Activated CD4-positive, alpha-beta T cell treated with anti-CD3 and anti-CD28 coated beads, Interleukin-2, amount 50 U/mL, for 1 hour (primary cell): ENCODE data around the gene FHAD1.
"Not testable (repeated sequence)": the region's sequence is repeated elsewhere in the genome, so short reads cannot be mapped to it uniquely, and the experiment has no call there.

Source experiments
- DNase-seq: peaks from one replicate; pipeline ENCODE4 v3.0.0-alpha.2; 2020

FHAD1 gene

GRCh38 chr1:15277933-15278332, 30.9 kb downstream of the FHAD1 start:
- DNase-seq, result no peak

DNA sequence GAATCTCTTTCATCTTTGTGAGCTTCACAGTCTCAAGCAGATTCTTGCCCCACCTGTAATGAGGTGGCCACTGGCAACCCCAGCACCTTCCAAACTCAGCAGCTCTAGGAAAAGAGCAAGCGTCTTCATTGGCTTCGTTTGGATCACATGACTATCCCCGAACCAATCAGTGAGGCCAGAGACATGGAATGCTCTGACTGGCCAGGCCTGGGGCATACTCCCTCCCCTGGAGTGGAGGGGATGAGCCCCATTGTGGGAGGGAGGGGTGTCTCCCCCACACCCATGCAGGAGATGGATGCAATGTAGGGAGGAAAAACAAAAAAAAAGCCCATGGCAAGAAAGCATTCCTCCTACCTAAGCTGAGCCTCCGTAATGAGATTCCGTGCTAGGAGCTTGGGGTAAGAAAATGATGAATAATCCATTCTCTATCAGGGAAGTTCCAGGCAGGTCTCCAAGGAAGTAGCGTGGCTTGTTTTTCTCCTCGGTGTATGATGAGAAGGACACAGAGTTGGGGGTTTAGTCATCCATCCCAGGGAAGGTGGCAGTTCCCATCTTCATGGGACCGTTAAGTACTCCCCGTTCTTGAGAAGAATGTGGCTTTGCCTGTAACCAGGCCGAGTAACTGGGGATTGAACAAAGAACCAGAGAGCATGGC, 32.7 kb downstream of the FHAD1 start:
- DNase-seq, result no peak

GRCh38 chr1:15280416-15280815, 33.4 kb downstream of the FHAD1 start:
- no peak for DNase-seq

- DNase-seq, result no peak
Measured at GRCh38 chr1:15282038-15282437, 35.0 kb downstream of the FHAD1 start.

- no peak for DNase-seq
Measured at GRCh38 chr1:15282810-15283474, 35.9 kb downstream of the FHAD1 start.

GRCh38 chr1:15283526-15283925, 36.5 kb downstream of the FHAD1 start:
- DNase-seq, result no peak

GRCh38 chr1:15286452-15286851, 39.4 kb downstream of the FHAD1 start:
- DNase-seq, result no peak

GRCh38 chr1:15287035-15287979, 40.3 kb downstream of the FHAD1 start:
- no peak for DNase-seq

GRCh38 chr1:15288173-15288926, 41.3 kb downstream of the FHAD1 start:
- no peak for DNase-seq

- DNase-seq, result no peak
Measured at GRCh38 chr1:15289251-15289651, 42.2 kb downstream of the FHAD1 start.

GRCh38 chr1:15290382-15290781, 43.4 kb downstream of the FHAD1 start:
- DNase-seq, result no peak

DNA sequence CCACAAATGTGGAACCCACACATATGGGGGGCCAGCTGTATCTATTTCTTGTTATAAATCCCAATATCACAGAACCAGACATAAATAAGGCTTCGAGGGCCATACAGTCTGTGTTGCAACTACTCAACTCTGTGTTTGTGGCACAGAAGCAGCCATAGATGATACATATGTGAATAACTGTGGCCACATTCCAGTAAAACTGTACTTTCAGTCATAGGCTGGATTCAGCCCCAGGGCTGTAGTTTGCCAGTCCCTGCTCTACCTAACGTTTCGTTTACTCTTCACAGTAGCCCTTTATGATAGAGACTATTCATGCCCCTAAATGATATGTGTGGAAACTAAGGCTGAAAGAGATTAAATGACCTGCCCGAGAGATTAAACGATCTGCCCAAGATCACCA, 48.7 kb downstream of the FHAD1 start:
- DNase-seq, result no peak

- no peak for DNase-seq
Measured at GRCh38 chr1:15296585-15297321, 49.7 kb downstream of the FHAD1 start.

- DNase-seq, result not testable (repeated sequence)
Measured at GRCh38 chr1:15297975-15298374, 51.0 kb downstream of the FHAD1 start.

DNA sequence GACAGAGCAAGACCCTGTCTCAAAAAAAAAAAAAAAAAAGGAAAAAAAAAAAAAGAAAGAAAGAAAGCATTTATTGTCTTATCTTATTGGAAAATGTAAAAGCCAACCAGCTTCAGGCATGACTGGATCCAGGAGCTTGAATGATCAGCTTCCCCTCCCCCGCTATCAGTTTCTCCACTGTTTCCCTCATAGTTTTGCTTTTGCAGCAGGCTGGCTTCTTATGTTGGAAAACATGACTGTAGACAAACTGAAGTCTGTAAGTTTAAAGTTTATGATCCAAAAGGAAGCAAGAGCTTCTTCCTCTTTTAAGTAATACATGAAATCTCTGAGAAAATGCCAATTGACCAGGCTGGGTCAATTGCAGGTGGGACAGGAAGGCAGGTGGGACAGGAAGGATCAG, 52.2 kb downstream of the FHAD1 start:
- no peak for DNase-seq

GRCh38 chr1:15299806-15300205, 52.8 kb downstream of the FHAD1 start:
- DNase-seq, result no peak

DNA sequence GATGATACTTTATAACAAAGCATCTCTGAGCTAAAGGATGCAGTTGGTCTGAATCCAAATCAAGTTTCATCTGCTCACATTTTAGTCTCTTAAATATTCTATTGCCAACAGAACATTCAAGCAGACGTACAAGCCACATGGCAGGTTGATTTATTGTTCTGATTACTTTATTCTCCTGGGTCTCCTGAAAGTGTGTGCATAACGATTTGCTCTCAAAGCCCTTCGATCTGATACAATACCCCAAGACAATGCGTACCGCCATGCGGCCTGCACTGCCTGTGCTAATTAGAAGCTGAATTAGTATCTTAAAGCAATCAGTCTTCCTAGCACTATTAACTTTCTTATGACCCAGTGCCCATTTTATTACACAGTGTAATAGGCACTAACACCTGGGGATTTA, 56.9 kb downstream of the FHAD1 start:
- no peak for DNase-seq

DNA sequence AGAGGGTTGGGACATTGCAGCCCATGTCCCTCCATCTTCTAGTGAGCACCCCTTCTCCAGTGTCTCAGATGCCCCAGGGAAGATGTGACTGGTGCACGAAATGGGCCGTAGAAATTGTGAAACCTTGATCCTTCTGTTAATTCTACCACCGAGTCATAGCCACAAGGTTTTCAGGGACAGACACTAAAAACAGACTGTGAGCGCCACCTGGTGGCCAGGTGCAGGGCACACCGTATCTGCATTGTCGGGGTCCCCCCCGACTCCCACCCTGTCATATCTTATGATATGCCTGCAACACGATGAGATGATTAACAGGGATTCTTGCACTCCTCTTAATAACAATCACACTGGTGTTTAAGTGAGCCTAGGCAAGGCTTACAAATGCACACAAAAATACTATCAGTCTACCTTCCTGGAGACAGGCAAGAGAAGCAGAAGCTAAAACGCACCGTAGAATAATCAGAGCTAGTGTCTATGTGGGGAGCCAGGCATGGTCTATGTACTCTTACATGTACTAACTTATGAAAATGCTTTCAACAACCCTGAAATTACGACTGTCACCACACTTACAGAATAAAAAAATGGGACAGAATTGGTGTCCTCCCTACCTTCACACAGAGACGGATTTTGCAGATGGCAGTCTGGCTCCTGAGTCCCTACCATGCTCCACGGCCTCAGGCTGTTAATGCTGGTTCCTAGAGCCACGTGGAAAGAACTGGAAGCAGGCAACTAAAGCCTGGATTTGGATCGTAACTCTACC, 57.9 kb downstream of the FHAD1 start:
- DNase-seq, result peak; percentile 70

DNA sequence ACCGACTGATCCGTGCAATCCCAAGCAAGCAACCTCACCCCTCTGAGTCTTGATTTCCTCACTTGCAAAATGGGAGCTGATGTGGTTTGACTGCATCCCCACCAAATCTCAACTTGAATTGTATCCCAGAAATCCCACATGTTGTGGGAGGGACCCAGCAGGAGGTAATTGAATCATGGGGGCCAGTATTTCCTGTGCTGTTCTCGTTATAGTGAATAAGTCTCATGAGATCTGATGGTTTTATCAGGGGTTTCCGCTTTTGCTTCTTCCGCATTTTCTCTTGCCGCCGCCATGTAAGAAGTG, 58.4 kb downstream of the FHAD1 start:
- DNase-seq, result no peak

DNA sequence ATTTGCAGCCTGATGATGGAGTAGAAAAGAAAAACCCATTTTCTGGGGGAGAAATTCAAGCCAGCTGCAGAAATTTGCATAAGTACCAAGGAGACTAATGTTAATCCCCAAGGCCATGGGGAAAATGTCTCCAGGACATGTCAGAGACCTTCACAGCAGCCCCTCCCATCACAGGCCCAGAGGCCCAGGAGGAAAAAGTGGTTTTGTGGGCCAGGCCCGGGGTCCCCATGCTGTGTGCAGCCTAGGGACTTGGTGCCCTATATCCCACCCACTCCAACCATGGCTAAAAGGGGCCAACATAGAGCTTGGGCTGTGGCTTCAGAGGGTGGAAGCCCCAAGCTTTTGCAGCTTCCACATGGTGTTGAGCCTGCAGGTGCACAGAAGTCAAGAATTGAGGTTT, 59.3 kb downstream of the FHAD1 start:
- not testable (repeated sequence) for DNase-seq

- DNase-seq, result no peak
Measured at GRCh38 chr1:15308135-15308534, 61.1 kb downstream of the FHAD1 start.

GRCh38 chr1:15308621-15309027, 61.6 kb downstream of the FHAD1 start:
- no peak for DNase-seq
